Gastrocnemius medialis (tissue), 4 donors: ENCODE results near the gene ZFYVE26. TPM values are rescaled to one million over a fixed set of nuclear protein-coding genes. Genes with fewer than 3 reads are reported as not detected.

ENCODE experiments used
- ATAC-seq, 2 donors: fragments of 150-250 bp; one replicate each; pipeline ENCODE4 v1.9.1; 2016
- DNase-seq, 2 donors: peaks; one replicate each; pipeline ENCODE4 v3.0.0-alpha.2; 2019
- H3K27ac ChIP-seq, 4 donors: fragments of 200-600 bp; sonication (generic); 1 replicate in 1 of 4; 2 replicates in 3 of 4; pipeline ENCODE4 v1.5.1; 2016 to 2018; ENCODE audit warnings: mild to moderate bottlenecking in 2 of 4, moderate library complexity in 1 of 4
- H3K27me3 ChIP-seq, 3 donors: fragments of 200-600 bp; sonication (generic) in 2 of 3; 1 replicate in 1 of 3; 2 replicates in 2 of 3; pipeline versions ENCODE4 v1.5.1 to v1.6.0; 2016 to 2019; ENCODE audit warnings: mild to moderate bottlenecking in 1 of 3, moderate library complexity in 1 of 3
- H3K36me3 ChIP-seq, 2 donors: fragments of 200-600 bp; sonication (generic) in 1 of 2; one replicate each; pipeline ENCODE4 v1.5.1; 2017 to 2018
- H3K4me1 ChIP-seq, 2 donors: fragments of 200-600 bp; sonication (generic) in 1 of 2; one replicate each; pipeline ENCODE4 v1.5.1; 2016 to 2017; ENCODE audit warnings: mild to moderate bottlenecking in 2 of 2
- H3K4me3 ChIP-seq, 4 donors: fragments of 200-600 bp; sonication (generic) in 3 of 4; 1 replicate in 1 of 4; 2 replicates in 3 of 4; pipeline ENCODE4 v1.5.1; 2016 to 2019; ENCODE audit warnings: mild to moderate bottlenecking in 2 of 4
- H3K9me3 ChIP-seq, 3 donors: fragments of 200-600 bp; sonication (generic) in 2 of 3; 1 replicate in 1 of 3; 2 replicates in 2 of 3; pipeline ENCODE4 v1.5.1; 2016 to 2019
- CTCF ChIP-seq, 5 experiments: fragments of 450-650 bp in 3 of 5; fragments of 200-600 bp in 2 of 5; sonication (generic) in 2 of 5; IDR thresholded peaks in 4 of 5; conservative IDR thresholded peaks in 1 of 5; 1 replicate in 4 of 5; 2 replicates in 1 of 5; pipeline ENCODE4 v1.5.1; 2016 to 2019; ENCODE audit warnings: antibody characterized with exemption in 5 of 5, mild to moderate bottlenecking in 3 of 5, moderate library complexity in 3 of 5
- POLR2A ChIP-seq, 2 donors: fragments of 450-650 bp; IDR thresholded peaks; one replicate each; pipeline ENCODE4 v1.6.1; 2017; ENCODE audit warnings: antibody characterized with exemption in 2 of 2, mild to moderate bottlenecking in 2 of 2, moderate library complexity in 2 of 2
- in situ Hi-C, 4 donors: fragments of 200-750 bp; cut with MboI; loops; one replicate each; pipeline versions ENCODE4 v1.15.0 to v1.8.0; 2017; ENCODE audit warnings: low sequenced_read_pairs in 4 of 4
- intact Hi-C: fragments of 100-400 bp; cut with DNase I; formaldehyde crosslinking; loops from one replicate; pipeline ENCODE4 v1.15.1; 2023; ENCODE audit warnings: low total_unique reads
- total RNA-seq, 4 donors: library from RNA; depleted of rRNA; stranded (reverse); fragments of >200 nt; gene quantifications; one replicate each; pipeline versions ENCODE4 v1.1.0 to v1.2.3, GENCODE V29; 2016

ZFYVE26 gene
- total RNA-seq, 4 donors from 2014 or later, result 16.3 to 26.3 (median 17.6) TPM

DNA sequence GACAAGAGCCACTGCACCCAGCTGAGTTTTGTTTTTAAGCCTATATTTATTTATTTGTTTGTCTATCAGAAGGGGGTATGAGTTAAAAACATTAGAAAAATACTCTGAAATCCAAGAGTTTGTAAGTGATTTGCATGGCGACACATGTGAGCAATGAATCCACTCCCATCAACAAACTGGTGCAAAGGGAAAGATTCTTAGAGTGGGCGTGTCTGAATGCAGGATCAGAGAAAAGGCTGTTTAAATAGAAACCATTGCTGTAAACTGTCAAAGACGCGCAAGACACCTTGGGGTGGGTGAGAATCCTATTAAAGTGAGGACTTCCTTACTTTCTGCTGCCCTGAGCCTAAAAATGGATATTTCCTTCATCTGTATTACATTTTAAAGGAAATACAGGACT, 51.9 kb downstream of the ZFYVE26 start:
- in situ Hi-C loops (no loop called here), intact Hi-C loops (no loop called here)
- Histone ChIP-seq H3K36me3 (peaks cover 0 to 89% of the 10 kb centered on the region in 2 donors), H3K27me3 (no peaks in the 10 kb centered on the region), H3K27ac (no peak overlapping the region), H3K9me3 (no peaks in the 10 kb centered on the region), H3K4me1 (no peaks in the 10 kb centered on the region), H3K4me3 (no peak overlapping the region)
- ATAC-seq, result no peak
- TF ChIP-seq POLR2A (IDR thresholded peaks at IDR 0.05) (no peak), CTCF (IDR thresholded peaks at IDR 0.05 in 4 of 5, conservative IDR thresholded peaks at IDR 0.05 in 1 of 5) (no peak)
- DNase-seq, result no peak

GRCh38 chr14:67763158-67763822, 53.1 kb downstream of the ZFYVE26 start:
- no peaks in the 10 kb centered on the region for H3K27me3 ChIP-seq
- peaks cover 0 to 78% of the 10 kb centered on the region in 2 donors for H3K36me3 ChIP-seq
- ATAC-seq, result no peak

DNA sequence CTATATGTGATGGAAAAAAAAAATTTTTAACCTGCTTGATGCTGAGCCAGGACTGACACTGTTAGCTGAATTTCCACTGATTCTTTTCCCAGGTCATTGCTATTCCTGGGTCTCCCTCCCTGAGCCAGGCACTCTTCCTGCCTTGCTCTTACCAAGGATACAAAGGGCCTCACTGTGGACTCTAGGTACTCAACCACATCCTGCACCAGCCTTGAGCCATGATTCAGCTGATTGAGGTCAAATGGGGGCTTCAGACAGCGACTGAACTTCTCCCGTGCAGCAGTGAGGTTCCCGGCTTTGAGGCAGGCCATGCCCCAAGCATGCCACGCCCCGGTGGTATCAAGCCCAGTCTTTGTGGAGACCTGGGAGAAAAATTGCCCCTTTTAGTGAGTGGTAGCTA, 54.3 kb downstream of the ZFYVE26 start:
- H3K4me3 ChIP-seq, result no peak overlapping the region

More at GRCh38 chr14:67763158-67763822, 53.1 kb downstream of the ZFYVE26 start:
- H3K27ac ChIP-seq, result no peak overlapping the region
- intact Hi-C loops (no loop called here), in situ Hi-C loops (no loop called here)
- no peak overlapping the region for H3K4me3 ChIP-seq
- TF ChIP-seq POLR2A (IDR thresholded peaks at IDR 0.05), result no peak
- TF ChIP-seq CTCF (IDR thresholded peaks at IDR 0.05 in 4 of 5, conservative IDR thresholded peaks at IDR 0.05 in 1 of 5), result no peak
- no peaks in the 10 kb centered on the region for H3K4me1 ChIP-seq
- no peak for DNase-seq
- no peaks in the 10 kb centered on the region for H3K9me3 ChIP-seq

GRCh38 chr14:67759916-67760315, 56.5 kb downstream of the ZFYVE26 start:
- no peaks in the 10 kb centered on the region for H3K9me3 ChIP-seq
- peaks cover 0 to 58% of the 10 kb centered on the region in 2 donors for H3K36me3 ChIP-seq
- intact Hi-C loops (no loop called here), in situ Hi-C loops (no loop called here)
- H3K4me1 ChIP-seq, result no peaks in the 10 kb centered on the region
- no peak overlapping the region for H3K27ac ChIP-seq
- TF ChIP-seq CTCF (IDR thresholded peaks at IDR 0.05 in 4 of 5, conservative IDR thresholded peaks at IDR 0.05 in 1 of 5), result no peak
- TF ChIP-seq POLR2A (IDR thresholded peaks at IDR 0.05), result no peak
- no peak for ATAC-seq
- no peak for DNase-seq
- H3K27me3 ChIP-seq, result no peaks in the 10 kb centered on the region
- no peak overlapping the region for H3K4me3 ChIP-seq

More for the DNA sequence above, 54.3 kb downstream of the ZFYVE26 start:
- H3K4me1 ChIP-seq, result no peaks in the 10 kb centered on the region
- intact Hi-C loops (no loop called here), in situ Hi-C loops (no loop called here)
- peaks cover 0 to 72% of the 10 kb centered on the region in 2 donors for H3K36me3 ChIP-seq
- H3K27ac ChIP-seq, result no peak overlapping the region
- no peak for DNase-seq
- ATAC-seq, result no peak
- TF ChIP-seq POLR2A (IDR thresholded peaks at IDR 0.05) (no peak), CTCF (IDR thresholded peaks at IDR 0.05 in 4 of 5, conservative IDR thresholded peaks at IDR 0.05 in 1 of 5) (no peak)
- H3K9me3 ChIP-seq, result no peaks in the 10 kb centered on the region
- no peaks in the 10 kb centered on the region for H3K27me3 ChIP-seq

DNA sequence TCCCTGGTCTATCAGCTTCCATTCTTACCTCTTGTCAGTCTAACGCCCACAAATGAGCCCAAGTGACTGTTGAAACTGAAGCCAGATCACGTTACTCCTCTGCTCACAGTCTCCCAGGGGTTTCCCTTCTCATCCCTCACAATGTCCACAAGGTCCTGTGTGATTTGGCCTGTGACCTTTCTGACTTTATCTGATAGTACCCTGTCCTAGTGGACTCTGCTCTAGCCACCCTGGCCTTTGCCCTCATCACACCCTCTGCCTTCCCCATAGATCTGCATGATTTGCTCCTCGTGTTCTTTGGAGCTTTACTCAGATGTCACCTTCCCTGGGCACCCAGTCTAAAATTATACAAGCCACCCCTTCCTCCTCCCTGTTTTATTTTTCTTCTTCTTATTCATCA, 59.2 kb downstream of the ZFYVE26 start:
- ATAC-seq (no peak), DNase-seq (no peak)
- Histone ChIP-seq H3K36me3 (peaks cover 0 to 58% of the 10 kb centered on the region in 2 donors), H3K27me3 (no peaks in the 10 kb centered on the region), H3K27ac (no peak overlapping the region), H3K4me1 (no peaks in the 10 kb centered on the region), H3K9me3 (no peaks in the 10 kb centered on the region), H3K4me3 (no peak overlapping the region)
- intact Hi-C loops, result no loop called here
- TF ChIP-seq CTCF (IDR thresholded peaks at IDR 0.05 in 4 of 5, conservative IDR thresholded peaks at IDR 0.05 in 1 of 5) (no peak), POLR2A (IDR thresholded peaks at IDR 0.05) (no peak)
- in situ Hi-C loops, result no loop called here
